Choroid plexus epithelial cell (primary cell): ENCODE data around the gene MTA2.
"Not testable (repeated sequence)": the region's sequence is repeated elsewhere in the genome, so short reads cannot be mapped to it uniquely, and the experiment has no call there.

Source experiments
- DNase-seq: peaks from one replicate; pipeline ENCODE4 v3.0.0-alpha.2; 2010; ENCODE audit warnings: low read depth
- H3K4me3 ChIP-seq: 2 replicates; pipeline ENCODE4 v1.5.1; 2011; ENCODE audit warnings: low read depth, mild to moderate bottlenecking, control low read depth, low read length, moderate library complexity
- CTCF ChIP-seq: conservative IDR thresholded peaks from 2 replicates; pipeline ENCODE4 v1.5.1; 2011; ENCODE audit warnings: low read depth, mild to moderate bottlenecking, control low read depth, inconsistent platforms, low read length, moderate library complexity

The MTA2 gene

GRCh38 chr11:62621567-62622470 lies 20.2 kb upstream of the MTA2 start, which contains the start of gene B3GAT3:
TSS of gene B3GAT3 (minus strand) at chr11:62621986. CDS start at chr11:62621947, 39 bp downstream.
- no peak for TF ChIP-seq CTCF
- DNase-seq, result peak; percentile 99
- H3K4me3 ChIP-seq, result peak within 1 kb of the TSS; percentile 75

- peak overlapping the region; percentile 75 for H3K4me3 ChIP-seq
- no peak for TF ChIP-seq CTCF
- DNase-seq, result no peak
Measured at GRCh38 chr11:62621027-62621566, 19.4 kb upstream of the MTA2 start.

GRCh38 chr11:62616957-62617356 lies 15.3 kb upstream of the MTA2 start:
- not testable (repeated sequence) for H3K4me3 ChIP-seq, DNase-seq

GRCh38 chr11:62615521-62615920 lies 13.9 kb upstream of the MTA2 start:
- no peak overlapping the region for H3K4me3 ChIP-seq
- TF ChIP-seq CTCF, result no peak
- DNase-seq, result no peak

- DNase-seq, result no peak
- TF ChIP-seq CTCF, result no peak
- no peak overlapping the region for H3K4me3 ChIP-seq
Measured at GRCh38 chr11:62614275-62614674, 12.6 kb upstream of the MTA2 start.

- H3K4me3 ChIP-seq, result no peak overlapping the region
Measured at GRCh38 chr11:62613291-62613778, 11.7 kb upstream of the MTA2 start.

More at GRCh38 chr11:62613291-62613778, 11.7 kb upstream of the MTA2 start:
- TF ChIP-seq CTCF, result no peak
- no peak for DNase-seq
